GM23338 (cell line): Measurements from ENCODE around the gene EFCAB6. TPM values are rescaled to one million over a fixed set of nuclear protein-coding genes. Genes with fewer than 3 reads are reported as not detected.

ENCODE experiments used
- ATAC-seq: fragments of 200-7000 bp; cut with Tn5 transposase; 3 replicates; pipeline ENCODE4 v1.9.1; 2020
- DNase-seq: peaks from one replicate; pipeline ENCODE4 v3.0.0-alpha.2; 2015; ENCODE audit warnings: low spot score
- H2AFZ ChIP-seq: fragments of 200-600 bp; sonication (generic); 2 replicates; pipeline ENCODE4 v1.8.0; 2016; ENCODE audit warnings: antibody characterized with exemption, mild to moderate bottlenecking, moderate library complexity
- H3F3A ChIP-seq: fragments of 200-600 bp; sonication (generic); replicated peaks from 2 replicates; pipeline ENCODE4 v1.8.0; 2017; ENCODE audit warnings: antibody characterized with exemption, mixed run types, low read depth
- H3K27ac ChIP-seq: fragments of 200-600 bp; sonication (generic); 2 replicates; pipeline ENCODE4 v1.6.1; 2016; ENCODE audit warnings: low read depth
- H3K27me3 ChIP-seq: fragments of 200-600 bp; sonication (generic); 2 replicates; pipeline ENCODE4 v1.8.0; 2016; ENCODE audit warnings: mild to moderate bottlenecking, mixed run types, moderate library complexity; ENCODE audit not compliant: insufficient read depth
- H3K36me3 ChIP-seq: fragments of 200-600 bp; sonication (generic); 2 replicates; pipeline ENCODE4 v1.8.0; 2016; ENCODE audit warnings: mild to moderate bottlenecking; ENCODE audit not compliant: insufficient read depth
- H3K4me1 ChIP-seq: fragments of 200-600 bp; sonication (generic); 2 replicates; pipeline ENCODE4 v1.8.0; 2016; ENCODE audit warnings: mild to moderate bottlenecking, moderate library complexity; ENCODE audit not compliant: insufficient read depth
- H3K4me2 ChIP-seq: fragments of 200-600 bp; sonication (generic); 2 replicates; pipeline ENCODE4 v1.7.1; 2017; ENCODE audit warnings: mixed run types
- H3K4me3 ChIP-seq: fragments of 200-600 bp; sonication (generic); 2 replicates; pipeline ENCODE4 v1.6.1; 2016; ENCODE audit warnings: mixed run types
- H3K79me2 ChIP-seq: fragments of 200-600 bp; sonication (generic); replicated peaks from 2 replicates; pipeline ENCODE4 v1.8.0; 2017; ENCODE audit warnings: mild to moderate bottlenecking; ENCODE audit not compliant: insufficient read depth
- H3K9me2 ChIP-seq: fragments of 200-600 bp; sonication (generic); 2 replicates; pipeline ENCODE4 v1.8.0; 2017; ENCODE audit not compliant: insufficient read depth
- H4K20me1 ChIP-seq: fragments of 200-600 bp; sonication (generic); replicated peaks from 2 replicates; pipeline ENCODE4 v1.8.0; 2017; ENCODE audit warnings: mild to moderate bottlenecking; ENCODE audit not compliant: insufficient read depth
- H3K27ac Mint-ChIP-seq: 2 replicates; pipeline ENCODE4 v1.8.0; 2020; ENCODE audit warnings: inconsistent platforms, mild to moderate bottlenecking, moderate library complexity, mixed read lengths
- H3K27me3 Mint-ChIP-seq: 3 replicates; pipeline ENCODE4 v1.8.0; 2022; ENCODE audit warnings: low read depth, mild to moderate bottlenecking, moderate library complexity, mixed read lengths, inconsistent platforms; ENCODE audit not compliant: insufficient read depth, poor library complexity
- H3K36me3 Mint-ChIP-seq: 3 replicates; pipeline ENCODE4 v1.8.0; 2021; ENCODE audit warnings: low read depth, mild to moderate bottlenecking, inconsistent platforms, moderate library complexity, mixed read lengths
- H3K4me1 Mint-ChIP-seq: 3 replicates; pipeline ENCODE4 v1.8.0; 2020; ENCODE audit warnings: mild to moderate bottlenecking, inconsistent platforms, mixed read lengths
- H3K4me3 Mint-ChIP-seq: 3 replicates; pipeline ENCODE4 v1.8.0; 2021; ENCODE audit warnings: moderate library complexity, mild to moderate bottlenecking, inconsistent platforms, mixed read lengths
- H3K9me3 Mint-ChIP-seq: 3 replicates; pipeline ENCODE4 v1.8.0; 2020; ENCODE audit warnings: moderate library complexity, mild to moderate bottlenecking, inconsistent platforms, mixed read lengths
- ETS1 ChIP-seq: IDR thresholded peaks from 2 replicates; pipeline ENCODE4 v1.6.1; 2016; ENCODE audit warnings: antibody characterized with exemption
- JUNB ChIP-seq: IDR thresholded peaks from one replicate; pipeline ENCODE4 v1.6.1; 2016; ENCODE audit warnings: antibody characterized with exemption; ENCODE audit not compliant: unreplicated experiment
- REST ChIP-seq: IDR thresholded peaks from one replicate; pipeline ENCODE4 v1.6.1; 2018; ENCODE audit warnings: antibody characterized with exemption; ENCODE audit not compliant: unreplicated experiment
- STAT1 ChIP-seq: IDR thresholded peaks from one replicate; pipeline ENCODE4 v1.6.1; 2016; ENCODE audit warnings: antibody characterized with exemption; ENCODE audit not compliant: unreplicated experiment
- ZNF331 ChIP-seq: fragments of 250-450 bp; sonication (Bioruptor Pico); IDR thresholded peaks from 2 replicates; pipeline ENCODE4 v1.5.0; 2020; ENCODE audit warnings: low read depth, mild to moderate bottlenecking, moderate library complexity
- polyA plus RNA-seq: library from polyadenylated mRNA; unstranded; fragments of >200 nt; fragmentation: Nextera tagmentation; extraction: Ambion mirVana; gene quantifications from 2 replicates; pipeline ENCODE4 v1.2.1, GENCODE V29; 2016
- total RNA-seq: library from RNA; depleted of rRNA; stranded (reverse); fragments of >200 nt; shearing (Covaris generic); gene quantifications from 2 replicates; pipeline ENCODE4 v1.2.3, GENCODE V29; 2014
- TF ChIP-seq, protein P1 (sequence below): fragments of 250-450 bp; sonication (Bioruptor Pico); IDR thresholded peaks from 2 replicates; pipeline ENCODE4 v1.5.0; 2020; ENCODE audit warnings: mild to moderate bottlenecking, moderate library complexity

Gene EFCAB6
- total and polyA plus RNA-seq, 2 experiments from 2014 or later, result 1.1 to 1.8 TPM

DNA sequence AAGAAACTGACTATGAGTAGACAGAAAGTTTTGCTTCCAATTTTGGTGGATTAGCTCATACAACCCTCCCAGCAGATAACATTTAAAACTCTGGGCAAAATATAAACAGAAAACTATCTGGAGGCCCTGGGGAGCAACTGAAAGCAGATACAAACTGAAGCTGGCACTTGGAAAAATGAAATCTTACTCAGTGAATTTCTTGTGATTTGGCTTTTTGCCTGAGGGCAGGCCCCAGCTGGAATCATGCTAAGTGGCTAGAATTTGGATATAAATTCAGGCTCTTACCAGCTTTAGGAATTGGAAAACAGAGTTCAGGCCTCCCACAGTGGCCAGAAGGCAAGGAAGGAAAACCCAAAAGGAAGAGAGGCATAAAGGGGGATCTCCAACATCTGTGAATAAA, 85.8 kb downstream of the EFCAB6 start (continued):
- no peak for TF ChIP-seq ZNF331 (CRISPR knock-in tag)
- TF ChIP-seq JUNB, result no peak
- TF ChIP-seq, protein P1, sequence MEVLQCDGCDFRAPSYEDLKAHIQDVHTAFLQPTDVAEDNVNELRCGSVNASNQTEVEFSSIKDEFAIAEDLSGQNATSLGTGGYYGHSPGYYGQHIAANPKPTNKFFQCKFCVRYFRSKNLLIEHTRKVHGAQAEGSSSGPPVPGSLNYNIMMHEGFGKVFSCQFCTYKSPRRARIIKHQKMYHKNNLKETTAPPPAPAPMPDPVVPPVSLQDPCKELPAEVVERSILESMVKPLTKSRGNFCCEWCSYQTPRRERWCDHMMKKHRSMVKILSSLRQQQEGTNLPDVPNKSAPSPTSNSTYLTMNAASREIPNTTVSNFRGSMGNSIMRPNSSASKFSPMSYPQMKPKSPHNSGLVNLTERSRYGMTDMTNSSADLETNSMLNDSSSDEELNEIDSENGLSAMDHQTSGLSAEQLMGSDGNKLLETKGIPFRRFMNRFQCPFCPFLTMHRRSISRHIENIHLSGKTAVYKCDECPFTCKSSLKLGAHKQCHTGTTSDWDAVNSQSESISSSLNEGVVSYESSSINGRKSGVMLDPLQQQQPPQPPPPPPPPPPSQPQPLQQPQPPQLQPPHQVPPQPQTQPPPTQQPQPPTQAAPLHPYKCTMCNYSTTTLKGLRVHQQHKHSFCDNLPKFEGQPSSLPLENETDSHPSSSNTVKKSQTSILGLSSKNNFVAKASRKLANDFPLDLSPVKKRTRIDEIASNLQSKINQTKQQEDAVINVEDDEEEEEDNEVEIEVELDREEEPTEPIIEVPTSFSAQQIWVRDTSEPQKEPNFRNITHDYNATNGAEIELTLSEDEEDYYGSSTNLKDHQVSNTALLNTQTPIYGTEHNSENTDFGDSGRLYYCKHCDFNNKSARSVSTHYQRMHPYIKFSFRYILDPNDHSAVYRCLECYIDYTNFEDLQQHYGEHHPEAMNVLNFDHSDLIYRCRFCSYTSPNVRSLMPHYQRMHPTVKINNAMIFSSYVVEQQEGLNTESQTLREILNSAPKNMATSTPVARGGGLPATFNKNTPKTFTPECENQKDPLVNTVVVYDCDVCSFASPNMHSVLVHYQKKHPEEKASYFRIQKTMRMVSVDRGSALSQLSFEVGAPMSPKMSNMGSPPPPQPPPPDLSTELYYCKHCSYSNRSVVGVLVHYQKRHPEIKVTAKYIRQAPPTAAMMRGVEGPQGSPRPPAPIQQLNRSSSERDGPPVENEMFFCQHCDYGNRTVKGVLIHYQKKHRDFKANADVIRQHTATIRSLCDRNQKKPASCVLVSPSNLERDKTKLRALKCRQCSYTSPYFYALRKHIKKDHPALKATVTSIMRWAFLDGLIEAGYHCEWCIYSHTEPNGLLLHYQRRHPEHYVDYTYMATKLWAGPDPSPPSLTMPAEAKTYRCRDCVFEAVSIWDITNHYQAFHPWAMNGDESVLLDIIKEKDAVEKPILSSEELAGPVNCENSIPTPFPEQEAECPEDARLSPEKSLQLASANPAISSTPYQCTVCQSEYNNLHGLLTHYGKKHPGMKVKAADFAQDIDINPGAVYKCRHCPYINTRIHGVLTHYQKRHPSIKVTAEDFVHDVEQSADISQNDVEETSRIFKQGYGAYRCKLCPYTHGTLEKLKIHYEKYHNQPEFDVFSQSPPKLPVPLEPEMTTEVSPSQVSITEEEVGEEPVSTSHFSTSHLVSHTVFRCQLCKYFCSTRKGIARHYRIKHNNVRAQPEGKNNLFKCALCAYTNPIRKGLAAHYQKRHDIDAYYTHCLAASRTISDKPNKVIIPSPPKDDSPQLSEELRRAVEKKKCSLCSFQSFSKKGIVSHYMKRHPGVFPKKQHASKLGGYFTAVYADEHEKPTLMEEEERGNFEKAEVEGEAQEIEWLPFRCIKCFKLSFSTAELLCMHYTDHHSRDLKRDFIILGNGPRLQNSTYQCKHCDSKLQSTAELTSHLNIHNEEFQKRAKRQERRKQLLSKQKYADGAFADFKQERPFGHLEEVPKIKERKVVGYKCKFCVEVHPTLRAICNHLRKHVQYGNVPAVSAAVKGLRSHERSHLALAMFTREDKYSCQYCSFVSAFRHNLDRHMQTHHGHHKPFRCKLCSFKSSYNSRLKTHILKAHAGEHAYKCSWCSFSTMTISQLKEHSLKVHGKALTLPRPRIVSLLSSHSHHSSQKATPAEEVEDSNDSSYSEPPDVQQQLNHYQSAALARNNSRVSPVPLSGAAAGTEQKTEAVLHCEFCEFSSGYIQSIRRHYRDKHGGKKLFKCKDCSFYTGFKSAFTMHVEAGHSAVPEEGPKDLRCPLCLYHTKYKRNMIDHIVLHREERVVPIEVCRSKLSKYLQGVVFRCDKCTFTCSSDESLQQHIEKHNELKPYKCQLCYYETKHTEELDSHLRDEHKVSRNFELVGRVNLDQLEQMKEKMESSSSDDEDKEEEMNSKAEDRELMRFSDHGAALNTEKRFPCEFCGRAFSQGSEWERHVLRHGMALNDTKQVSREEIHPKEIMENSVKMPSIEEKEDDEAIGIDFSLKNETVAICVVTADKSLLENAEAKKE (CRISPR knock-in tag), result no peak

DNA sequence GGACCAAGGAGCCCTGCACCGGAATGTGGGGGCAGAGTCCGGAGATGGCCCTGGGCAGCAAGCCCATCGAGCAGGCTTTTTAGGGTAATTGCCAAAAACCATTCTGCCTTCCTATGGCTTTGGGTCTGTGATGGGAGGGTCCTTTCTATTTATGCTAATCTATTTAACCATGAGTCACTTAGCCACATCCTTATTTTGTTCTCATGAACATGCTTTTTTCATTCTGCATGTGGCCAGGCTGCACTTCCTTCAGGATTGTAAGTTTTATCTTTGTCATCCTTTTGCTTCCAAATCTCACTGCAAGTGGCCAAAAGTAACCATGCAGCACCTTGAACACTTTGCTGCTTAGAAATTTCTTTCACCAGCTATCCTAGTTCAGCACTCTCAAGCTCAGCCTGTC, 88.3 kb downstream of the EFCAB6 start:
- peaks cover 19% of the 10 kb centered on the region for H3K4me1 ChIP-seq
- Mint-ChIP-seq H3K27me3 (peaks cover 6% of the 10 kb centered on the region), H3K27ac (no peak overlapping the region), H3K4me3 (no peak overlapping the region), H3K9me3 (no peaks in the 10 kb centered on the region), H3K4me1 (peaks cover 5% of the 10 kb centered on the region), H3K36me3 (no peaks in the 10 kb centered on the region)
- ATAC-seq (no peak), DNase-seq (no peak)
- peak overlapping the region; percentile 13; the same call in 1 of the 2 replicates for H2AFZ ChIP-seq
- no peaks in the 10 kb centered on the region for H4K20me1 ChIP-seq
- H3K79me2 ChIP-seq, result no peaks in the 10 kb centered on the region
- H3K27me3 ChIP-seq, result no peaks in the 10 kb centered on the region
- no peaks in the 10 kb centered on the region for H3F3A ChIP-seq
- H3K27ac ChIP-seq, result no peak overlapping the region
- TF ChIP-seq ETS1 (no peak), STAT1 (no peak), REST (no peak)
- no peak overlapping the region for H3K4me3 ChIP-seq
- H3K4me2 ChIP-seq, result no peak overlapping the region
- H3K9me2 ChIP-seq, result no peaks in the 10 kb centered on the region
- H3K36me3 ChIP-seq, result no peaks in the 10 kb centered on the region
